Activated CD4-positive, alpha-beta memory T cell treated with anti-CD3 and anti-CD28 coated beads, Interleukin-2, amount 10 ng/mL, durations not matched to agents 7 days and 5 days (primary cell): ENCODE measurements around the gene PPP2R5C. TPM values are rescaled to one million over a fixed set of nuclear protein-coding genes. Genes with fewer than 3 reads are reported as not detected.
"Not testable (repeated sequence)": the region's sequence is repeated elsewhere in the genome, so short reads cannot be mapped to it uniquely, and the experiment has no call there.

ENCODE experiments used
- CTCF ChIA-PET: fragments of 350-600 bp; sonication (Branson Sonifier 250); formaldehyde crosslinking; loops from one replicate; lab custom pipeline; 2021; ENCODE audit warnings: antibody characterized with exemption, inconsistent platforms; lab: Charles Lee
- POLR2A ChIA-PET: fragments of 350-600 bp; sonication (Branson Sonifier 250); formaldehyde crosslinking; loops from one replicate; lab custom pipeline; 2021; ENCODE audit warnings: antibody characterized with exemption; lab: Charles Lee
- DNase-seq: peaks from one replicate; pipeline ENCODE4 v3.0.0-alpha.2; 2020
- H3K27ac Mint-ChIP-seq: one replicate; pipeline ENCODE4 v1.8.0; 2021; ENCODE audit warnings: mild to moderate bottlenecking, mixed read lengths
- H3K27me3 Mint-ChIP-seq: one replicate; pipeline ENCODE4 v1.8.0; 2021; ENCODE audit warnings: mixed read lengths
- H3K36me3 Mint-ChIP-seq: one replicate; pipeline ENCODE4 v1.8.0; 2021; ENCODE audit warnings: low read depth, mixed read lengths
- H3K4me1 Mint-ChIP-seq: one replicate; pipeline ENCODE4 v1.8.0; 2021; ENCODE audit warnings: mixed read lengths
- H3K4me3 Mint-ChIP-seq: one replicate; pipeline ENCODE4 v1.8.0; 2021; ENCODE audit warnings: mild to moderate bottlenecking, mixed read lengths
- H3K9me3 Mint-ChIP-seq: one replicate; pipeline ENCODE4 v1.8.0; 2021; ENCODE audit warnings: mixed read lengths
- total RNA-seq, 2 experiments: library from RNA; stranded (reverse); gene quantifications; one replicate each; pipeline ENCODE4 v1.2.3, GENCODE V29; 2021

The PPP2R5C gene
- total RNA-seq, 2 experiments from 2014 or later = 338 to 348 TPM

- no peak overlapping the region for H3K27ac Mint-ChIP-seq
- peaks cover 7% of the 10 kb centered on the region for H3K9me3 Mint-ChIP-seq
- H3K36me3 Mint-ChIP-seq = peaks cover 15% of the 10 kb centered on the region
- no peak overlapping the region for H3K4me3 Mint-ChIP-seq
- no peak for DNase-seq
- CTCF ChIA-PET = interaction anchor here (0.5 to 0.7 kb wide), 2 partner anchors 8 to 24 kb away, joined by 3 read pairs; no protein-coding TSS in a partner anchor
- peaks cover 5% of the 10 kb centered on the region for H3K4me1 Mint-ChIP-seq
- POLR2A ChIA-PET = interaction anchor here (3.3 kb wide), 1 partner anchor 12 kb away, joined by 23 read pairs; no protein-coding TSS in a partner anchor
- H3K27me3 Mint-ChIP-seq = no peaks in the 10 kb centered on the region
Measured at GRCh38 chr14:101797856-101798255, 36.3 kb downstream of the PPP2R5C start.

GRCh38 chr14:101804373-101804772, 42.9 kb downstream of the PPP2R5C start:
- H3K27ac Mint-ChIP-seq = not testable (repeated sequence)
- POLR2A ChIA-PET = interaction anchor here (1.7 kb wide), 1 partner anchor 19 kb away, joined by 4 read pairs; no protein-coding TSS in a partner anchor
- H3K4me1 Mint-ChIP-seq = peaks cover 12% of the 10 kb centered on the region

GRCh38 chr14:101806252-101806651, 44.7 kb downstream of the PPP2R5C start:
- H3K9me3 Mint-ChIP-seq, H3K27ac Mint-ChIP-seq, CTCF ChIA-PET, DNase-seq, H3K4me3 Mint-ChIP-seq, H3K27me3 Mint-ChIP-seq: not testable (repeated sequence)
- Mint-ChIP-seq H3K4me1 (peaks cover 17% of the 10 kb centered on the region), H3K36me3 (peaks cover 13% of the 10 kb centered on the region)
- POLR2A ChIA-PET = interaction anchor here (1.5 to 12.1 kb wide), 2 partner anchors 11 to 19 kb away, joined by 3 to 823 read pairs; no protein-coding TSS in a partner anchor

More at GRCh38 chr14:101804373-101804772, 42.9 kb downstream of the PPP2R5C start:
- H3K27me3 Mint-ChIP-seq, H3K4me3 Mint-ChIP-seq, H3K36me3 Mint-ChIP-seq, DNase-seq, H3K9me3 Mint-ChIP-seq: not testable (repeated sequence)
- CTCF ChIA-PET = interaction anchor here (1.3 kb wide), 1 partner anchor 34 kb away, joined by 5 read pairs; no protein-coding TSS in a partner anchor

- Mint-ChIP-seq H3K27ac (peak overlapping the region; percentile 49), H3K4me1 (peaks cover 31% of the 10 kb centered on the region), H3K9me3 (no peaks in the 10 kb centered on the region), H3K36me3 (peaks cover 29% of the 10 kb centered on the region), H3K27me3 (no peaks in the 10 kb centered on the region), H3K4me3 (no peak overlapping the region)
- CTCF ChIA-PET = interaction anchor here (0.9 to 8.6 kb wide), 5 partner anchors 16 to 101 kb away, joined by 3 to 84 read pairs (median 16); no protein-coding TSS in a partner anchor
- POLR2A ChIA-PET = interaction anchor here (0.8 to 12.1 kb wide), 14 partner anchors 9 to 102 kb away, joined by 3 to 823 read pairs (median 28); partner anchors contain the start of gene PPP2R5C
- DNase-seq = no peak
Measured at GRCh38 chr14:101808020-101808641, 46.6 kb downstream of the PPP2R5C start.

GRCh38 chr14:101808894-101809670, 47.6 kb downstream of the PPP2R5C start:
- peaks cover 39% of the 10 kb centered on the region for H3K36me3 Mint-ChIP-seq
- peaks cover 40% of the 10 kb centered on the region for H3K4me1 Mint-ChIP-seq
- ChIA-PET POLR2A (interaction anchor here (0.8 to 12.1 kb wide), 26 partner anchors 10 to 279 kb away, joined by 3 to 823 read pairs (median 13); partner anchors contain the start of gene PPP2R5C), CTCF (interaction anchor here (0.6 to 8.6 kb wide), 14 partner anchors 9 to 1525 kb away, joined by 3 to 84 read pairs (median 4); partner anchors contain the start of gene EIF5)
- H3K9me3 Mint-ChIP-seq = no peaks in the 10 kb centered on the region
- DNase-seq = no peak
- H3K4me3 Mint-ChIP-seq = peak overlapping the region; percentile 83
- H3K27me3 Mint-ChIP-seq = no peaks in the 10 kb centered on the region
- peak overlapping the region; percentile 96 for H3K27ac Mint-ChIP-seq

GRCh38 chr14:101809671-101810514, 48.4 kb downstream of the PPP2R5C start:
- CTCF ChIA-PET = interaction anchor here (0.6 to 8.6 kb wide), 14 partner anchors 8 to 103 kb away, joined by 3 to 84 read pairs (median 4); no protein-coding TSS in a partner anchor
- H3K9me3 Mint-ChIP-seq = no peaks in the 10 kb centered on the region
- POLR2A ChIA-PET = interaction anchor here (0.6 to 12.1 kb wide), 31 partner anchors 10 to 1744 kb away, joined by 3 to 823 read pairs (median 8); partner anchors contain the start of gene PPP2R5C
- no peaks in the 10 kb centered on the region for H3K27me3 Mint-ChIP-seq
- DNase-seq = peak; percentile 90
- H3K36me3 Mint-ChIP-seq = peaks cover 47% of the 10 kb centered on the region
- H3K27ac Mint-ChIP-seq = peak overlapping the region; percentile 96
- H3K4me1 Mint-ChIP-seq = peaks cover 48% of the 10 kb centered on the region
- peak overlapping the region; percentile 83 for H3K4me3 Mint-ChIP-seq

GRCh38 chr14:101810897-101811621, 49.5 kb downstream of the PPP2R5C start:
- peaks cover 60% of the 10 kb centered on the region for H3K4me1 Mint-ChIP-seq
- POLR2A ChIA-PET = interaction anchor here (0.7 to 12.1 kb wide), 25 partner anchors 9 to 509 kb away, joined by 3 to 823 read pairs (median 11); partner anchors contain the start of genes PPP2R5C and ZNF839
- H3K4me3 Mint-ChIP-seq = peak overlapping the region; percentile 83
- peak overlapping the region; percentile 96 for H3K27ac Mint-ChIP-seq
- H3K9me3 Mint-ChIP-seq = no peaks in the 10 kb centered on the region
- no peaks in the 10 kb centered on the region for H3K27me3 Mint-ChIP-seq
- CTCF ChIA-PET = interaction anchor here (0.9 to 8.6 kb wide), 8 partner anchors 9 to 104 kb away, joined by 3 to 84 read pairs (median 4); no protein-coding TSS in a partner anchor
- peaks cover 58% of the 10 kb centered on the region for H3K36me3 Mint-ChIP-seq
- DNase-seq = no peak

GRCh38 chr14:101812071-101812470, 50.6 kb downstream of the PPP2R5C start:
- Mint-ChIP-seq H3K36me3 (peaks cover 65% of the 10 kb centered on the region), H3K27me3 (no peaks in the 10 kb centered on the region), H3K4me3 (peak overlapping the region; percentile 83), H3K27ac (peak overlapping the region; percentile 96), H3K9me3 (no peaks in the 10 kb centered on the region), H3K4me1 (peaks cover 67% of the 10 kb centered on the region)
- CTCF ChIA-PET = interaction anchor here (4.2 to 8.6 kb wide), 2 partner anchors 13 to 41 kb away, joined by 18 to 84 read pairs; no protein-coding TSS in a partner anchor
- DNase-seq = peak; percentile 33
- POLR2A ChIA-PET = interaction anchor here (0.7 to 12.1 kb wide), 12 partner anchors 8 to 137 kb away, joined by 3 to 823 read pairs (median 26); no protein-coding TSS in a partner anchor

GRCh38 chr14:101813171-101813759, 51.8 kb downstream of the PPP2R5C start:
- no peak for DNase-seq
- no peaks in the 10 kb centered on the region for H3K27me3 Mint-ChIP-seq
- ChIA-PET CTCF (interaction anchor here (0.9 to 8.6 kb wide), 6 partner anchors 12 to 51 kb away, joined by 3 to 84 read pairs (median 4); no protein-coding TSS in a partner anchor), POLR2A (interaction anchor here (0.7 to 12.1 kb wide), 17 partner anchors 6 to 1747 kb away, joined by 3 to 823 read pairs (median 5); no protein-coding TSS in a partner anchor)
- no peaks in the 10 kb centered on the region for H3K9me3 Mint-ChIP-seq
- H3K27ac Mint-ChIP-seq = peak overlapping the region; percentile 96
- peaks cover 74% of the 10 kb centered on the region for H3K36me3 Mint-ChIP-seq
- peaks cover 75% of the 10 kb centered on the region for H3K4me1 Mint-ChIP-seq
- H3K4me3 Mint-ChIP-seq = peak overlapping the region; percentile 83

GRCh38 chr14:101813833-101814232, 52.3 kb downstream of the PPP2R5C start:
- ChIA-PET CTCF (interaction anchor here (1.0 to 8.6 kb wide), 5 partner anchors 11 to 52 kb away, joined by 3 to 84 read pairs (median 5); no protein-coding TSS in a partner anchor), POLR2A (interaction anchor here (0.7 to 12.1 kb wide), 17 partner anchors 6 to 1747 kb away, joined by 3 to 823 read pairs (median 6); no protein-coding TSS in a partner anchor)
- Mint-ChIP-seq H3K4me3 (peak overlapping the region; percentile 83), H3K4me1 (peaks cover 75% of the 10 kb centered on the region), H3K9me3 (no peaks in the 10 kb centered on the region), H3K27me3 (no peaks in the 10 kb centered on the region), H3K27ac (peak overlapping the region; percentile 96), H3K36me3 (peaks cover 75% of the 10 kb centered on the region)
- DNase-seq = no peak
